NCI-H345 treated with DMSO at 0.1 percent for 48 hours (cell line): ENCODE measurements around the gene BCAR1.
"Not testable (repeated sequence)": the region's sequence is repeated elsewhere in the genome, so short reads cannot be mapped to it uniquely, and the experiment has no call there.

Experiments used
- DNase-seq: peaks from one replicate; lab custom pipeline; 2025; ENCODE audit not compliant: unreplicated experiment; lab: John Stamatoyannopoulos, UW

The BCAR1 gene

DNA sequence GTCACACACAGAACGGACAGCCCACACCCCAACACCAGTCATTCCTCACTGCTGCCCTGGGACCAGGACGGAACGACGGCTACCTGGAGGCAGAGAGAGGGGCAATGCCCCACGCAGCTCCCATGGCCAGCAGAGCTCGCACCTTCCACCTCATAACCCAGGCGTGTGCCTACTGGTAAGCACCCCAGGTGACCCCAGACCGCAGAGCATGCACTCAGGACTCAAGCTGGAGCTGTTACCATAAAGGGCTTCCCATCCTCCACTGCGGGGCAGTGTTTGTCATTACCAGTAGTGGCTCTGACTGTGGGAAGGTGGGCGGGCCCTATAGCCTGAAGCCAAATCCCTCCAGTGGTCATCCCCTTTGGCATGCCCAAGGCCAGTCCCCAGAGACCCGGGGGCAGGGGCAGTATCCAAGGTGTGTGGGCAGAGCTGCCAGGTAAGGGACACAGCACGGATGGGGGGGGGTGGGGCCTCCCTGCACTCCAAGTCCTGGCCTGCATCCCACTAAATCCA, 4.7 kb upstream of the BCAR1 start:
- no peak for DNase-seq

DNA sequence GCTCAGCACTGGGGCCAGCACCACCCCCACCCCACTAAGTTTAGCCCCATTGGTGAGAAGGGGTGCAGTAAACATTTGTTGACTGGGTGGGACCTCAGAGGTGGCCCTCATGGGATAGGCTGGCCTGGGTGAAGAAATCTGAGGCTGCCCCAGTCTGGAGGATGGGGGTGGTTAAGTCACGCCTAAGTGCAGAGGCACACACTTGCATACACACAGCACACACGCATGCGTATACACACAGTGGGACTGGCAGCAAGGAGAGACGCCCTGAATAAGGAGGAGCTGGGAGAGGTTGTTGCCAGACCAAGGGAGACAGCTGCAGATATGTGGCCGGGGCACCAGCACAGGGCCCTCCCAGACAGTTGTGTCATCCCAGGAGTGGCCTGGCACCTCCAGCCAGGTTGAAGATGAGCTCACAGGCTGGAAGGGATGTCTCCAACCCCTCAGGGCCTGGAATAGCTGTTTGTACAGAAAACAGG, 3.0 kb upstream of the BCAR1 start:
- no peak for DNase-seq

DNA sequence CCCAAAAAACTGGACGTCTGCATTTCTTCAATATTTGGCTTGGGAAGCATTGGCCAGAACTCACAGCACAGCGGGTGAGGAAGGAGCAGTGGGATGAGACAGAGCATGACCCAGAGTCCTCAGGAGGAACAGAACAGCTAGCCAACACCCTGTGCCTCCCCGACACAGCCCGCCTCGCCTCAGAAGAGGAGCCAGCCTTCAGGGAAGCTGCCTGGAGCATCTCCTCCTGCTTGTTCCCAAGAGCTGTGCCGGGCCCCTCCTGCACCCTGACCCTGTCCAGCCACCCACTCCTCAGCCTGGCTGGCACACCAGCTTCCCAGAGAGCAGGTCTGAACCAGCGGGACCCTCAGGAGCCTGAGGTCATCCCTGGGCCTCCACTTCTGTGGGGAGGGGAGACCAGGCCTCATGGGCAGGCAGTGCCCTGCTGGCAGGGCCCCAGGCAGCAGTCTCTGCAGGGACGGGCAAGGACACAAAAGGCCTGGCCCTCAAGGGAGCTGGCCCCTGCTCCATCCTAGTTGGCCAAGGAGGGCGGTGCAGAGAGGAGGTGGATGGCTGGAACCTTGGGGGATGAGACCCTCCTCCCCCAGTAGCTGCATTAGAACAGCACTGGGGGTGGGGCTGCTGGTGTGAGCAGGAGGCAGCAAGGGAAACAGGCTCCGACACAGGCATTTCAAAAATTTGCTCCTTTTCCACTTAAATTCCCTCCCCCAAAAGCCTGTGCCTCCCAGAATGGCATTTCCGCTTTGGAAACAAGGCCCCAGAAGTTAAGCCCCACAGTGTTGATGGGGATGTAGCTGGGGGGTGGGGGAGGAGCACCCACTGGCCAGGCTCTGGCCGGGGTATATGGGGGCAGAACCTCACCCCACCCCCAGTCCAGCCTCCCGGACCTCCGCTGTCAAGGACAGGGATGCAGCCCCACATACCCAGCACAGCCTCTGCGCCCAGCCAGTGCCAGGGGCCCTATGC, 1.8 kb upstream of the BCAR1 start:
- no peak for DNase-seq

DNA sequence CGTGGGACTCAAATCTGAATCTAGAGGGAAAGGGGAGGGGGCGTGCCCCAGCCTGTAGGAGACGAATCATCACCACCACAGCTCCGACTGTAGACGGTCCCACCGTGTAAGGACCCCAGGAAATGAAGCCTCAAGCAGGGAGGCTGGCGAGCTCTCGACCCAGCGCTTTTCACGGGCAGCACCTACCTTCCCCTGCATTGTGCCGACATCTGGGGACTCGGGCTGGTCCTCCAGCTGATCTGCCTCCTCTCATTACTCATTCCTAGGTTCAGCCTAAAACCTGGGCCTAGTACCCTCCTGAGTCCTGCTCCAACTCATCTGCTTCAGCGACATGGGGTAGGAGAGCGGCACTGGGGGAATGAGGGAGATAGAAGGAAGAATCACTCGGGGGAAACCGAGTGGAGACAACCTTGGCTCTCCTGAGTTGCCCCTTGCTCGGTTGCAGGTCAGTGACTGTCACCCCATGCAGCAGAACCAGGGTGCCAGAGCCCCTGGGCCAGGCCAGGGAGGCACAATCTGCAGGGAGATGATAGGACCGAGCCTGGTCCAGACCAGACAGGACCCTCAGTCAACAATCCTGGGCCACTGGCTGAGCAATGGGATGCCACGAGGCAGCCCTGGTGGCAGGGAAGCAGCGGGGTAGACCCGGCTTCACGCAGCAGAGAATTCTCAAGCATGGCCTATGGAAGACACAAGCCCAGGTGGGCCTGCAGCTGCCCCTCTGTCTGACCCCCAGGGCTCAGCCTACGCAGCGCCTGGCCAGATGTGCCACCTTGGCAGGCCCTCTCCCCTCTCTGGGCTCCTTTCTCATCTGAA, 833 bp upstream of the BCAR1 start:
- DNase-seq = no peak

DNA sequence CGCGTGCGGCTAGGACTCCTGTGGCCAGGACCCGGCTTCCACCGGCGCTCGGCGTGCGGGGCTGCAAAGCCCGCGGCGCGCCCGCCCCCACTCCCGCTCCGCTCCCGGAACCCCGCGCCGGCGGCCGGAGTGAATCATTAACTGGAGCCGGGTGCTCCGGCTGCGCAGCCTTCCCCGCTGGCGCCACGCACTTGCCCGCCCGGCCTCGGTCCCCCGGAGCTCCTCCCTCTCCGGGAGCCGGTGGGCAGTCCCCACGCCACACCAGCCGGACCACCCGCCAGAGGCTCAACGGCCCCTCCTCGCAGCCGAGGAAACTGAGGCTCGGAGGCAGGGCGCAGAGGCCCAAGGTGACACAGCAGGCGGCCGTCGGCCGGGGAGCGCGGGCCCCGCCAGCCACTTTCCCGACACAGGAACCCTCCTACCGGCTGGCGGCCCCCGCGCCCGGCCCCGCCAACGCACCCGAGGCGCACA, 580 bp downstream of the BCAR1 start:
- no peak for DNase-seq

- no peak for DNase-seq
Observed at GRCh38 chr16:75250089-75250808, 1.2 kb downstream of the BCAR1 start.

GRCh38 chr16:75249441-75249840, 2.0 kb downstream of the BCAR1 start:
- no peak for DNase-seq

- DNase-seq = no peak
Observed at GRCh38 chr16:75248536-75249380, 2.7 kb downstream of the BCAR1 start.

- DNase-seq = no peak
Observed at GRCh38 chr16:75248142-75248535, 3.3 kb downstream of the BCAR1 start.

DNA sequence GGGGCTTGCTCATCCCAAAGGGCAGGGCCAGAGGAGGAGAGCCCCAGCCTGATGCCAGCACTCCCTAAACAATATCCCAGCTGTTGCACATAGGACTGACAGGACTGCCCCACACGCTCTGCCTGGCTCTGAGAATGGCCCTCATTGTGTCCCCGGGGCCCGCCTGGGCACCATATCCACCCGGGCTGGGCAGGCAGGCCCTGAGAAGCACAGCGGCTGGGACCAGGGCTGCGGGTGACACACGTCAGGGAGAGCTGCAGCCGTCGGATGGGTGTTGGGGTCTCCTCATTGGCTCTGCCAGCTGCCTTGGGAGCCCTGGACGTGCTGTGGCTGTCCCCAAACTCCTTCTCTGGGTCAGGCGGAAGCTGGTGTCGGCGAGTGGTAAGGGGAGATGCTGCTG, 4.2 kb downstream of the BCAR1 start:
- DNase-seq = no peak

- no peak for DNase-seq
Observed at GRCh38 chr16:75246504-75247205, 4.8 kb downstream of the BCAR1 start.

GRCh38 chr16:75244844-75245758, 6.3 kb downstream of the BCAR1 start:
- DNase-seq = no peak

- no peak for DNase-seq
Observed at GRCh38 chr16:75244225-75244809, 7.1 kb downstream of the BCAR1 start.

DNA sequence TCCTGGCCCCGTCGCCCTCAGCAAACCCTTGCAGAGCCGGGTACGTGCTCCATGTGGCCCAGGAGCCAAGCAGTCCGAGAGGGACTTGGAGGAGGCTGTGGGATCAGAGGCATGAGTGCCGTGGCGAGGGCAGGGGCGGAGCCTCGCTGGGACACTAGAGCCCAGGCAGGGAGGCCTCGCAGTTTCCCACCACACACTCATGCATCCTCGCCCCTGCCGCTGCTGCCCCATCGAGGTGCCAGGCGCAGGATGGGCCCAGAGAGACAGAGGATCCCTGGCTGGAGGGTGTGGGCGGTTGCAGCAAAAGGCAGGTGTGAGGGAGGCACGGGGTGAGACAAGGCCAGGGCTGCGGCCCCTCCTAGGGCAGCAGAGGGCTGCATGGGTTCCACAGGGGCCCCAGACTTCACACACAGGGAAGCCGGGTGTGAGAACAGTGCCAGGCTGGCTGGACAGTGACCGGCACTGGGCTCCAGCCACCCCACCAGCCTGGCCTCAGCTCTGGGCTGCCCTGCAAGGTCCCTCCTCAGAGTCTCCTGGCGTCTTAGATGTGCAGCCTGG, 7.7 kb downstream of the BCAR1 start:
- DNase-seq = no peak

DNA sequence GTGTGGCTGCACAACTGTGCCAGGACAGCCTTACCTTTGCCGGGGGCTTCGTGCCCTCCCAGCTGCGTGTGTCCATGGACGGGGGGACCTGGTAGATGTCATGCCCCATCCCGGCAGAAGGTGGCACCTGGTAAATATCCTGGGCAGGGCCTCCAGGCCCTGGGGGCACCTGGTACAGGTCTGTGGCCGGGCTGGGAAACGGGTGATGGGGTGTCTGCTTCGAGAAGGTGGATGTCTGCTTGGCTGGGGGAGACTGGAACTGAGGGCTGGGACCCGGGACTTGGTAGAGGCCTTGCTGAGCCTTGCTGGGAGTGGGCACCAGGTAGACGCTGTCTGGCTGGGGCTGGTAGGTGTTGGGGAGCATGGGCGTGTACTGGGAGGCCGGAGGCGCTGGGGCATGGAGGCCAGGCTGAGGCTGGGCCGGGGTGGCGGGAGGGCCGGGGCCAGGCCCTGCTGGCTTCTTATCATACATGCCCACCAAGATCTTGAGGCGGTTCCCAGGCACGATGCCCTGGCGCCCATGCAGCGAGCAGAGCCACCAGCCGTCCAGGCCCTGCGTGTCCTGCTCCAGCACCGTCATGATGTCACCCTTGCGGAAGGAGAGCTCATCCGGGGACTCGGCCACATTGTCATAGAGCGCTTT, 8.9 kb downstream of the BCAR1 start:
- not testable (repeated sequence) for DNase-seq

DNA sequence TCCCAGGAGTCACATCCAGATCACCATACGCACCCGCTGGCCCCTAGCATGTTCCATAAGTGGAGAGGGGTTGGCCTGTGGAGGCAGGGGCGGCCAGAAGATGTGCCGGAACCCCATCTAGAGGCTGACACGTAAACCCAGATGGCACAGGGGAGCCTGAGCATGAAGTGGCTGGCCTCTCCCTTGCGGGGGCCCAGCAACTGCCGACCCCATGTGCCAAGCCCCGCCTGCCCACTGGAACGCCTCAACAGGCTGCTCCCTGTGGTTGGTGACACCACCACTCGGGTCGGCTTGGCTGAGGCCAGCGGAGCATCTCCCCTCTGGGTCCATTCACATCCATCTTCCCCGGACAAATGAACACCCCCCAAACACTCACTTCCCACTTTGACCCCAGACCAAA, 9.5 kb downstream of the BCAR1 start:
- no peak for DNase-seq

DNA sequence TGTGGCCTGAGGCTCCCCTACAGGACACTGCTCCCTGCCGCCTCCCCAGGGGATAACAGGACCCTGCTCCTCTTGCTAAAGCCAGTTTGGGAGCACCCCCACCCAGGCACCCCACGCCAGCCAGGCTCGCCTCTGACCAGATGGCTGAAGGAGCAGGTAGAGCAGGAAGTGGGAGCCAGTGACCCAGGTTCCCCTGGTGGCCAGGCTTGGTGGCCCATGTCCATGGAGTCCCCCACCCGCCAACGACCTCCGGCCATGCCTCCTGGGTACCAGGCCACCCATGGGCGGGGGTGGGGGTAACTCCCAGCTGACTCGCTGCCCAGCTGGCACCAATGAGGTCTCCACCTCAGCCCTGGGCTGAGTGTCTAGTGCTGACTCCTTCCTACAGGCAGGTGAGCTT, 10.0 kb downstream of the BCAR1 start:
- no peak for DNase-seq
